ENCODE measurements around the gene RAB7A.

Gene RAB7A

DNA sequence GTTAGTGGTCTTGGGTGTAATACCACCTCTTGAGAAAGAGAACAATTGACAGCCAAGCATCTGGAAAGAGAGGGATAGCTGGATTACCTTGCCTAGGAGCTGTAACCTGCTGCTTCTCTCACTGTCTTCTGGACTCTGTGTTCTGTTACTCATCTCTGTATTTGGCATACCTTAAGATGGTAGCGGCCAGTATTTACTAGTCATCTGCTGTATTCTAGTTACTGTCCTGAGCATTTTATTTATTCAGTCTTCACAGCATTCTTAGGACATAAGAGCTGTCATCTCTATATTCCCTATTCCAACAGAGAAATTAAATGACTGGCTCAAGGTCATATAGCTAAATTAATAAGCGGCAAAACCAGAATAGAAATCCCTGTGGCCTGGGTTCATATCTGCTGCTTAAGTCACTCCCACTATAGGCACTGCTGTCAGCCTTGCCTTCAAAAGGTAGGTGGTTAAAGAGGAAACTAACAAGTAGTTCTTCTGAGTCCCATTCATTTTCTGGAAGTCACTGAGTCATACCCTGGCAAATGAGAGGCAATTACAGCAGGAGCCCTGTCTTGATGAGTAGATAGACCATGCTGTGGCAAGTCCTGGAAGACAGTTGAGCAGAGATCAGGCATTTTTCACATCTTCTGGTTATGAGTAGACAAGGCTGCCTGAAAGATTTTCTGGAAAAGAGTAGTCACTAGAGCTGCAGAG, 68.2 kb downstream of the RAB7A start:
- DNase-seq, result peak; percentile 90

- peak; percentile 87 for DNase-seq
These were observed 69.0 kb downstream of the RAB7A start for GRCh38 chr3:128794770-128795649.

- peak; percentile 60 for DNase-seq
These were observed 73.7 kb downstream of the RAB7A start for GRCh38 chr3:128799653-128800052.

DNA sequence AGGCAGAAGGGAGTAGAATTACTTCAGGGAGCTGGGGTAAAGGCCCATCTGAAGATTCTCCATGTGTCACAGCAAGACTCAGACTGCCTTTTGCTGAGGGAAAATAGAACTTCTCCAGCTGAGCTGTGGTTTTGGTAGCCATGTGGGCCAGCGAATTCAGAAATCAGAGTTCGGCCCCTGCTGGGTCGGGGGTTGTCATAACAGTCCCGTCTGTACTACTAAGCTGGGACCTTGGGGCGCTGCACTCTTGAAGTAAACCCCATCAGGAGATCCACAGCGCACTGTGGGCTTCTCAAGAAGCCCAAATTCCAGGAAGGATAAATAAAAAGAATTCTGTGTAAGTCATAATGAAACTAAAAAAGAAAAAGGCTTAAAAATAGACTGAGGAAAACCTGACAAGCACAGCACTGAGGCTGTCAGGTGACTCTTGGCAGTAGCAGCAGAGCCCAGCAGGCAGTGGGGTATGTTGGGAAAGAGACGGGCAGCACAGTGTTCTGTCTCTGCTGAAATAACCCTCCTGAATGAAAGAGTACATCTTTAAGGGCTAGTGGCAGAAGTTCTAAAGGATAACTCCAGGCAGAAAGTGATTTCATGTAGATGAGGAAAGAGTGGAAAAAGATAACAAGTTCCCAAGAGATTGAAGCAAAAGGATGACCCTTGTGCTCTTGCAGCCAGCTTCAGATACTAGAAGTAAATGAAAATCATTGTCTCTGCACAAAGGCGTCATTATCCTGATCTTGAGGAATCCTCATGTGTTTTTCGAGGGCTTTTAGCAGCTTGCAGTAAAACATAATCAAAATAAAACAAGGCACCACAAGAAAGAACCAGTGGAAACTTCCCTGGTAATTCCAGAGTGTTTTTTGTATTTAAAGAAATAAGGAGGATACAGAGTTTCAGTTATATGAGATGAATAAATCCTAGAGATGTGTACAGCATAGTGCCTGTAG, 74.5 kb downstream of the RAB7A start:
- peak; percentile 82 for DNase-seq

GRCh38 chr3:128801779-128802380, 75.9 kb downstream of the RAB7A start:
- DNase-seq, result peak; percentile 31

DNA sequence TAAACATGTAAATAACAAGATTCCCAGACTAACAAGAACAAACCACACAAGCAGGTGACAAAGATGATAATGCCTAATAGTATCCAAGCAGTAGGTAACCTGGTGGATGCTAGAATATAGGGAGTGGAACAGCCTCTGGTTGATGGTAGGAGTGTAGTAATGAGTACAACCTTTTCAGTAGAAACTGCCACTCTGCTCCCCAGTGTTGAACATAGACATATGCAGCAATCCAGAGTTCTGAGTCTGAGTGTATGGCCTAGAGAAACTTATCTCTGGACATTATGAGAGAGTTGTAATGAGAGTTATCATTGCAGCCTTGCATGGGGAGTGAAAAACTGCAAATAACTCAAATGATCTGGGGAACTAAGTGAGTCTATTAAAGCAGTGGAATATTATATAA, 77.3 kb downstream of the RAB7A start:
- DNase-seq, result peak; percentile 44

- peak; percentile 95 for DNase-seq
These were observed 78.2 kb downstream of the RAB7A start for GRCh38 chr3:128804017-128804810.

- DNase-seq, result no peak
These were observed 78.8 kb downstream of the RAB7A start for GRCh38 chr3:128804811-128805155.

DNA sequence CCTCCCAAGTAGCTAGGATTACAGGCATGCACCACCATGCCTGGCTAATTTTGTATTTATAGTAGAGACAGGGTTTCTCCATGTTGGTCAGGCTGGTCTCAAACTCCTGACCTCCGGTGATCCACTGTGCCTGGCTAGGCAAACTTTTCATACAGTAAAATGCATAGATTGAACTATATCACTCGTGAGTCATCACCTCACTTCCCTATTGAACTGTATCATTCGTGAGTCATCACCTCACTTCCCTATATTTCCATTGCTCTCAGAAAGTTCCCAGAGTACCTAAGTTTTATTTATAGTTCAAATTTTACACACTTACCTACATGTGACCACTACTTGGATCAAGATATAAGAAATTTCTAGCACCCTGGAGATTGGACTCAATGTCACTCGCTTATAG, 79.8 kb downstream of the RAB7A start:
- DNase-seq, result no peak

- no peak for DNase-seq
These were observed 80.6 kb downstream of the RAB7A start for GRCh38 chr3:128806588-128806987.

- DNase-seq, result no peak
These were observed 81.3 kb downstream of the RAB7A start for GRCh38 chr3:128807186-128807830.

DNA sequence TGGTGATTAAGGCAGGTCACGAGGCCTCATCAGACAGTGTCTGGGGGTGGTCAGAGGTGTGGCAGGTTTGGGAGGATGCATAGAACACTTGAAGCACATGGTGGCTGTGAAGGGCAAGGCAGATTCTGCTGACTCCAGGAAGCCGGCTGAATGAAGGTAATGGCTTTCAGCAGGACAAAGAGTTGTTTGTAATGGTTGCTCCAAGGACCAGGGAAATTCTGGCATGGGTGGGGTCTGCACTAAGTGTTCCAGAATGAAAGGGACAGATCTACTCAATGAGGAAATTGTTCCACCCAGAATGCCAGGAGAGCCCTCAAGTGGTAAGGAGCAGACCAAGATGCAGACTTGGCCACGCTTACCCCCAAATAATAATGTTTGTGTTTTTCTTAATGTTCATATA, 82.7 kb downstream of the RAB7A start:
- no peak for DNase-seq

DNA sequence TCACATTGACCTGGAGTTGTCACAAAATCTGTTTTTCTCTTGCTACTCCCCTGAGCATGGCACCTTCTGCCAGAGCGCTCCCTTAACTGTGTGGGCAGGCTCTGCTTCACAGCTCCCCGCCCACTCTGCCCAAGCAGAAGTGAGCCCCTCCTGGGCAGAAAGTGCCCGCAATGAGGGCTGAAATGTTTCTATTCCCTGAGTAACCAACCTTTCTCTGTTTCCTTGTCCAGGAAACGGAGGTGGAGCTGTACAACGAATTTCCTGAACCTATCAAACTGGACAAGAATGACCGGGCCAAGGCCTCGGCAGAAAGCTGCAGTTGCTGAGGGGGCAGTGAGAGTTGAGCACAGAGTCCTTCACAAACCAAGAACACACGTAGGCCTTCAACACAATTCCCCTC, 87.1 kb downstream of the RAB7A start:
- no peak for DNase-seq

- no peak for DNase-seq
These were observed 88.1 kb downstream of the RAB7A start for GRCh38 chr3:128814060-128814459.

GRCh38 chr3:128814519-128815317, 88.7 kb downstream of the RAB7A start:
- no peak for DNase-seq

- DNase-seq, result no peak
These were observed 89.5 kb downstream of the RAB7A start for GRCh38 chr3:128815318-128816064.

DNA sequence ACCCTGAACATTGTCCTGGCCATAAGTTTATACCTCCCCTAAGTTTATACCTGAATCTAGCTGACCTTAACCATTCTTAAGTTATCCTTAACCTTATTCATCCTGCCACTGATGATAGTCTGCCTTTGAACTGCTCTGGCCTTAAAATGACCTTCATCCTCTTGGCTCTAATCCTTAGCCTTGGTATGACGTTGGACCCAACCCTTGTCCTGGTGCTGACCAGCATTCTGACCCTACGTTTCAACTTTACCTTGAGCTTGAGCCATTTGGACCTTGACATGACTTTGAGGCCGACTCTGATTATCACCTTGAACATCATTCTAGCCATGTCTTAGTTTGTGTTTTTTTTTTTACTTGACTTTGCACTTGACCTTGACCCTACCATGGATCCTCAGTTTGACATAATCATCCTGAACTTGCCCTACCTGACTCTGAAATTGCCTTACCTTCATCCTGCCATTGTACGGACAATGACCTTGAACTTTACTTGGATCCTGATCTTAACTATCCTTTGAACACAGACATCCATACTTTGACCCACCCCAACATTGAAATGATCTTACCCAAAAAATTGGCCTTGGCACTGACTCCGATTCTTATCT, 92.3 kb downstream of the RAB7A start:
- DNase-seq, result no peak

DNA sequence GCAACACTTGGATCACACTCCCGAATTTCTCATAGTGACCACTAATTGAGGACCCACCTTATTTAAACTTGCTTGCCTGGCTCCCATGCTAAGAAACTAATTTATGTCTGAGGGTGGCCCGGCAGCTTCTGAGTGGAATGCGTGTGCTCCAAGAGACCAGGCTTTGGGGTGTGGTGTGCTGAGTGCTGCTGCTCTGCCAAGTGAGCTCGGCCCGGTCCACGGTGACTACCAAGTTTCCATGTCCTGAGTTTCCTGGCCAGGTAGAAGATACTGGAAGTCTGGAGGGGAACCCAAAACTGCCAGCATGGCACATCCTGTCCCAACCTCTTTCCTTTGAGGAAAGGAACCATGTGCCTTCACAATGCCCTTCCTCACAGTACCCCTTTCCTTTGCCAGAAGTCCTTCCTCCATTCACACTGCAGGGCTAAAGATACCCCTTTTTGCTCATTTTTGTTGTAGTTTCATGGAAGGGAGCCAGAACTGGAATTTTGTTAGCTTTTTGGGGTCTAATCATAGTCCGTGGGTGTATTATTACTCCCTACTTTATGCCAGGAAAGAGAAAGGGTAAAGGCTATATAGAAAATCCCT, 94.4 kb downstream of the RAB7A start:
- no peak for DNase-seq

- DNase-seq, result no peak
These were observed 97.0 kb downstream of the RAB7A start for GRCh38 chr3:128823008-128823407.
